ENCODE measurements around the gene PPP6R3.

DNA sequence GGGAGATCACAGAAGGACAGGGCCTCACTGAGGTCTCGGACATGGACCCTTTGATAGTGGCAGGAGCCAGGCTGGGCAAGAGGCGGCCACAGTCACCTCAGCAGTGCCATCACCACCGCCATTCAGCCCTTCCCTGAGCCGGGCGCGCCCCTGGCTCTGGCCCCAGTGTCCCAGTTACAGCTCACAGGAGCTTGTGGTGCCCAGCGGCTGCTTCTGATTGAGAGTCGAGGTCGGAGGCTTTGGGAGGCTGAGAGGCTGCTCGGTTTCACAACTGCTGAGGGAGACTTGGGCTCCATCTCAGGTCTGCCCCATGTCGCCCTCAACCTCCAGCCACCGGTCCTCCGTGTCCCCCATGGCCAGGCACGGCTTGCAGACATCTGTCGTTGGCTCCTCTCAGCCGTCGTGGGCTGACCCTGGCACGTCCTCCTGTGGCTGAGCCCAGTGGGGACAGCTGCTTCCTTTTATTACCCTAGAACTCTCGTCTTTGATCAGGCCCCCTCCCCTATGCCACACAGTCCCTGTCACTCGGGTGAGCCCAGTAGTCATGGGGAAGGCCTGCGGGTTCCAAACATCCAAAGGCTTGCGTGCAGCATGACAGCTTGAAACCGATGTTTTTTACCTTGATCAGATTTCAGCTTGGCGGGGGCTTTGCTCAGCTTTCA is 28.4 kb upstream of the PPP6R3 start:
- no peak for TF ChIP-seq POLR2AphosphoS5 (IDR thresholded peaks at IDR 0.05; ENCODE audit: low read depth, low read length)
- TF ChIP-seq EZH2phosphoT487 (IDR thresholded peaks at IDR 0.05; ENCODE audit: borderline replicate concordance, low read depth), result no peak
- TF ChIP-seq, protein P1, sequence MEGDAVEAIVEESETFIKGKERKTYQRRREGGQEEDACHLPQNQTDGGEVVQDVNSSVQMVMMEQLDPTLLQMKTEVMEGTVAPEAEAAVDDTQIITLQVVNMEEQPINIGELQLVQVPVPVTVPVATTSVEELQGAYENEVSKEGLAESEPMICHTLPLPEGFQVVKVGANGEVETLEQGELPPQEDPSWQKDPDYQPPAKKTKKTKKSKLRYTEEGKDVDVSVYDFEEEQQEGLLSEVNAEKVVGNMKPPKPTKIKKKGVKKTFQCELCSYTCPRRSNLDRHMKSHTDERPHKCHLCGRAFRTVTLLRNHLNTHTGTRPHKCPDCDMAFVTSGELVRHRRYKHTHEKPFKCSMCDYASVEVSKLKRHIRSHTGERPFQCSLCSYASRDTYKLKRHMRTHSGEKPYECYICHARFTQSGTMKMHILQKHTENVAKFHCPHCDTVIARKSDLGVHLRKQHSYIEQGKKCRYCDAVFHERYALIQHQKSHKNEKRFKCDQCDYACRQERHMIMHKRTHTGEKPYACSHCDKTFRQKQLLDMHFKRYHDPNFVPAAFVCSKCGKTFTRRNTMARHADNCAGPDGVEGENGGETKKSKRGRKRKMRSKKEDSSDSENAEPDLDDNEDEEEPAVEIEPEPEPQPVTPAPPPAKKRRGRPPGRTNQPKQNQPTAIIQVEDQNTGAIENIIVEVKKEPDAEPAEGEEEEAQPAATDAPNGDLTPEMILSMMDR (IDR thresholded peaks at IDR 0.05), result no peak
- no peak for TF ChIP-seq RAD21 (IDR thresholded peaks at IDR 0.05; ENCODE audit: low read length)
- TF ChIP-seq JUND (IDR thresholded peaks at IDR 0.05), result no peak
- no peak for TF ChIP-seq TEAD4 (IDR thresholded peaks at IDR 0.05; ENCODE audit: borderline replicate concordance, insufficient read depth)
- no peak for TF ChIP-seq EP300 (IDR thresholded peaks at IDR 0.05; ENCODE audit: borderline replicate concordance in 1 of 2, low read depth in 1 of 2, low read length in 1 of 2)
- no peak for TF ChIP-seq NFIC (IDR thresholded peaks at IDR 0.05; ENCODE audit: borderline replicate concordance)
- TF ChIP-seq SIN3A (IDR thresholded peaks at IDR 0.05; ENCODE audit: borderline replicate concordance, low read depth, low read length), result no peak
- no peak for TF ChIP-seq FOSL2 (IDR thresholded peaks at IDR 0.05; ENCODE audit: borderline replicate concordance, low read depth)
- TF ChIP-seq TAF1 (IDR thresholded peaks at IDR 0.05; ENCODE audit: borderline replicate concordance, low read depth, low read length), result no peak
- no peak for TF ChIP-seq GATA2 (CRISPR knock-in tag; IDR thresholded peaks at IDR 0.05)

Data from SK-N-SH (cell line).